Activated CD8-positive, alpha-beta memory T cell treated with anti-CD3 and anti-CD28 coated beads for 1 hour (primary cell): ENCODE measurements around the gene NECTIN1.

ENCODE experiments used
- DNase-seq, 2 donors: peaks; one replicate each; pipeline ENCODE4 v3.0.0-alpha.2; 2020; ENCODE audit warnings: low read depth in 1 of 2; ENCODE audit errors: extremely low read depth in 1 of 2

NECTIN1 gene

GRCh38 chr11:119713359-119714040 lies 15.5 kb downstream of the NECTIN1 start:
- DNase-seq, result no peak

- DNase-seq, result no peak
These were observed 16.3 kb downstream of the NECTIN1 start for GRCh38 chr11:119712459-119713358.

- no peak for DNase-seq
These were observed 17.0 kb downstream of the NECTIN1 start for GRCh38 chr11:119712006-119712405.

- no peak for DNase-seq
These were observed 17.5 kb downstream of the NECTIN1 start for GRCh38 chr11:119711476-119711875.

GRCh38 chr11:119710417-119710816 lies 18.6 kb downstream of the NECTIN1 start:
- no peak for DNase-seq

GRCh38 chr11:119709638-119710346 lies 19.2 kb downstream of the NECTIN1 start:
- no peak for DNase-seq

GRCh38 chr11:119709171-119709570 lies 19.8 kb downstream of the NECTIN1 start:
- DNase-seq, result no peak

GRCh38 chr11:119708384-119708783 lies 20.6 kb downstream of the NECTIN1 start:
- no peak for DNase-seq

- DNase-seq, result no peak
These were observed 22.1 kb downstream of the NECTIN1 start for GRCh38 chr11:119706887-119707286.

GRCh38 chr11:119706029-119706428 lies 23.0 kb downstream of the NECTIN1 start:
- no peak for DNase-seq

- no peak for DNase-seq
These were observed 23.6 kb downstream of the NECTIN1 start for GRCh38 chr11:119705362-119705761.

- no peak for DNase-seq
These were observed 24.2 kb downstream of the NECTIN1 start for GRCh38 chr11:119704849-119705248.

GRCh38 chr11:119701591-119702549 lies 27.1 kb downstream of the NECTIN1 start:
- DNase-seq, result no peak

GRCh38 chr11:119700536-119701346 lies 28.3 kb downstream of the NECTIN1 start:
- DNase-seq, result no peak

GRCh38 chr11:119700030-119700429 lies 29.0 kb downstream of the NECTIN1 start:
- no peak for DNase-seq

GRCh38 chr11:119699227-119699626 lies 29.8 kb downstream of the NECTIN1 start:
- DNase-seq, result no peak

GRCh38 chr11:119697882-119698281 lies 31.1 kb downstream of the NECTIN1 start:
- DNase-seq, result no peak

GRCh38 chr11:119697445-119697844 lies 31.6 kb downstream of the NECTIN1 start:
- DNase-seq, result no peak

- DNase-seq, result no peak
These were observed 32.4 kb downstream of the NECTIN1 start for GRCh38 chr11:119696378-119697222.
